ENCODE measurements around the gene TBL1X. TPM values are rescaled to one million over a fixed set of nuclear protein-coding genes. Genes with fewer than 3 reads are reported as not detected.
A peak's percentile ranks its signal among the peaks of the same experiment; 100 is the strongest.

Gene TBL1X
- total and polyA plus RNA-seq, 2 experiments from 2014 or later, result 21.8 to 29.9 TPM

DNA sequence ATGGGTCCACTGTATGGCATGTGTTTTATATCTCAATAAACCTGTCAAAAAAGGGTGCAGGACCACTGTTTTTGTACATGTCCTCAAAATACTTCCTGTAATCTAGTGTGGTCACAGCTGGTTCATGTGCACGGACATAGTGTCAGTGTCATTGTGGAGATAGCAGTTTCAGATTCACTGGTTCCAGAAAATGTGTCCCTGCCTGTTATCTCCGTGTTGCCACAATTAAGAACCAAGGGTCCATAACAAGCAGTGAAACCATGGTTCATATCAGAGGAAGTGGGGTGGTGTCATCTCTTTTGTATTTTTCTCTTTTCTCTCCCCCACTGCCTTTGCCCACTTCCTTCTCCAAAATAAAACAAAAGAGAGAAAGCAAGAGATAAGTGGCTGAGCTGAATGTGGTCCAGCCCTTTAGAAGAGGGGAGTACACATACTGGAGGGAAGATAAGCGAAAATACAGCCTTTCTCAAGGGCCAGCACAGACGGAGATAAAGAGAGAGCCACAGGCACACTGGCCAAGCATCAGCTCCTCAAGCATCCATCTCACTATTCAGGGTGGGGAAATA lies 51.2 kb downstream of the TBL1X start:
- DNase-seq (ENCODE audit: low read depth in 1 of 2, low spot score in 1 of 2), result peak in 1 of 2 donors; percentile 55
- H3K9me3 ChIP-seq (ENCODE audit: low read depth), result no peaks in the 10 kb centered on the region
- TF ChIP-seq, protein P1, sequence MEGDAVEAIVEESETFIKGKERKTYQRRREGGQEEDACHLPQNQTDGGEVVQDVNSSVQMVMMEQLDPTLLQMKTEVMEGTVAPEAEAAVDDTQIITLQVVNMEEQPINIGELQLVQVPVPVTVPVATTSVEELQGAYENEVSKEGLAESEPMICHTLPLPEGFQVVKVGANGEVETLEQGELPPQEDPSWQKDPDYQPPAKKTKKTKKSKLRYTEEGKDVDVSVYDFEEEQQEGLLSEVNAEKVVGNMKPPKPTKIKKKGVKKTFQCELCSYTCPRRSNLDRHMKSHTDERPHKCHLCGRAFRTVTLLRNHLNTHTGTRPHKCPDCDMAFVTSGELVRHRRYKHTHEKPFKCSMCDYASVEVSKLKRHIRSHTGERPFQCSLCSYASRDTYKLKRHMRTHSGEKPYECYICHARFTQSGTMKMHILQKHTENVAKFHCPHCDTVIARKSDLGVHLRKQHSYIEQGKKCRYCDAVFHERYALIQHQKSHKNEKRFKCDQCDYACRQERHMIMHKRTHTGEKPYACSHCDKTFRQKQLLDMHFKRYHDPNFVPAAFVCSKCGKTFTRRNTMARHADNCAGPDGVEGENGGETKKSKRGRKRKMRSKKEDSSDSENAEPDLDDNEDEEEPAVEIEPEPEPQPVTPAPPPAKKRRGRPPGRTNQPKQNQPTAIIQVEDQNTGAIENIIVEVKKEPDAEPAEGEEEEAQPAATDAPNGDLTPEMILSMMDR (IDR thresholded peaks at IDR 0.05; ENCODE audit: low read depth, low read length), result no peak
- H3K27ac ChIP-seq, result peak overlapping the region; percentile 65
- no peaks in the 10 kb centered on the region for H3K27me3 ChIP-seq
- H3K4me1 ChIP-seq (ENCODE audit: low read depth), result peaks cover 61% of the 10 kb centered on the region
- H3K4me3 ChIP-seq, result no peak overlapping the region
- H3K36me3 ChIP-seq, result no peaks in the 10 kb centered on the region

DNA sequence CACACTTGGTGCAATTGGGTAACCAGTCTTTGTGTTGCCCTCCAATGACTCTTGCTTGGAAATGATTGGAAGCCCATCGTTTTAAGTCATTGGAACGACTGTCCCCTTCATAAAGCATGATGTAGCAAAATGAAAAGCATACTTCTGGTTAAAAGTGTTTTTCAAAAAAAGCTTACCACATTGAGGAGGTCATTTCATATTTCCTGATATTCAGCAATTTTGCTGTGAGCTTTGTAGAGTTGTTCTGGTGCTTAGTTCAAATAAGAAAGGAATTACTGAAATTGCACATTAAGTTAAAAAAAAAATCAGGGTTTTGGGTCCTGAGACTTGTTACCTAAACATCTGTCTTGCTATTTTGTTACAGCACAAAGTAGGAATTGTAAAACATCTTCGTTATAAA lies 51.8 kb downstream of the TBL1X start:
- Histone ChIP-seq H3K27me3 (no peaks in the 10 kb centered on the region), H3K9me3 (ENCODE audit: low read depth) (no peaks in the 10 kb centered on the region), H3K36me3 (no peaks in the 10 kb centered on the region), H3K27ac (peak overlapping the region; percentile 65), H3K4me3 (no peak overlapping the region), H3K4me1 (ENCODE audit: low read depth) (peaks cover 65% of the 10 kb centered on the region)
- no peak for DNase-seq (ENCODE audit: low read depth in 1 of 2, low spot score in 1 of 2)
- TF ChIP-seq, protein P1 (IDR thresholded peaks at IDR 0.05; ENCODE audit: low read depth, low read length), result no peak

DNA sequence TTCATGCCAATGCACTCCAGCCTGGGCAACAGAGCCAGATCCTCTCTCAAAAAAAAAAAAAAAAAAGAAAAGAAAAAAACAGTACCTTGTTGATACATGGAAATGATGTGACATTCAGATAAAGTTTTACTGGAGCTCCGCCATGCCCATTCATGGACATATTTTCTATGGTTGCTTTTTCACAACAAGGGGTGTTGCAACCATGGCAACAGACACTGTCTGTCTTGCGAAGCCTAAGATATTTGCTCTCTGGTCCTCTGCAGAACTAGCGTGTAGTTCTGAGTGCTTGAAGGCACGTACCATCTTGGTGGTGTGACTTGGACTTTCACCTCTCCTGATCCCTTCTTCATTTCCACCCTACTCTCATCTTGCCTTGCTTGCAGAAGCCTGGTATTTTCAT lies 53.2 kb downstream of the TBL1X start:
- no peak overlapping the region for H3K4me3 ChIP-seq
- TF ChIP-seq, protein P1 (IDR thresholded peaks at IDR 0.05; ENCODE audit: low read depth, low read length), result no peak
- H3K27ac ChIP-seq, result peak overlapping the region; percentile 82
- no peak for DNase-seq (ENCODE audit: low read depth in 1 of 2, low spot score in 1 of 2)
- no peaks in the 10 kb centered on the region for H3K9me3 ChIP-seq (ENCODE audit: low read depth)
- H3K36me3 ChIP-seq, result no peaks in the 10 kb centered on the region
- no peaks in the 10 kb centered on the region for H3K27me3 ChIP-seq
- peaks cover 78% of the 10 kb centered on the region for H3K4me1 ChIP-seq (ENCODE audit: low read depth)

DNA sequence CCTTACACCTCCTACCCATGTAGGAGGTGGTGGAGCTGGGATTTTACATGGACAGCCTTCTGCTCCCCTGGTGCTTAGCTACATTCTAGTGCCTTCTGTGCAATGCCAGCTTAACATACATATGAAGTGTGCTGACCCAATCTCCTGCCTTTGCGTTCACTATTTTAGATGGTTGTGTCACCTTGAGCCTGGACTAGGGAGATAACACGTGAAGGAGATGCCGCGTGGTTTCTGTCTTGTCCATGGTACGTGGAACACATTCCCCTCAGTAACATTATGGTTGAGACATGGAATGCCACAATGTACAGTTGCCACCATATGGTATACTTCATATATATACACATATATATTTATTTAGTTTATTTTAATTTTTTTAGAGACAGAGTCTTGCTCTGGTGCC lies 54.0 kb downstream of the TBL1X start:
- no peaks in the 10 kb centered on the region for H3K9me3 ChIP-seq (ENCODE audit: low read depth)
- H3K4me1 ChIP-seq (ENCODE audit: low read depth), result peaks cover 83% of the 10 kb centered on the region
- TF ChIP-seq, protein P1 (IDR thresholded peaks at IDR 0.05; ENCODE audit: low read depth, low read length), result no peak
- H3K36me3 ChIP-seq, result no peaks in the 10 kb centered on the region
- H3K4me3 ChIP-seq, result no peak overlapping the region
- peak overlapping the region; percentile 82 for H3K27ac ChIP-seq
- no peaks in the 10 kb centered on the region for H3K27me3 ChIP-seq
- DNase-seq (ENCODE audit: low read depth in 1 of 2, low spot score in 1 of 2), result no peak

DNA sequence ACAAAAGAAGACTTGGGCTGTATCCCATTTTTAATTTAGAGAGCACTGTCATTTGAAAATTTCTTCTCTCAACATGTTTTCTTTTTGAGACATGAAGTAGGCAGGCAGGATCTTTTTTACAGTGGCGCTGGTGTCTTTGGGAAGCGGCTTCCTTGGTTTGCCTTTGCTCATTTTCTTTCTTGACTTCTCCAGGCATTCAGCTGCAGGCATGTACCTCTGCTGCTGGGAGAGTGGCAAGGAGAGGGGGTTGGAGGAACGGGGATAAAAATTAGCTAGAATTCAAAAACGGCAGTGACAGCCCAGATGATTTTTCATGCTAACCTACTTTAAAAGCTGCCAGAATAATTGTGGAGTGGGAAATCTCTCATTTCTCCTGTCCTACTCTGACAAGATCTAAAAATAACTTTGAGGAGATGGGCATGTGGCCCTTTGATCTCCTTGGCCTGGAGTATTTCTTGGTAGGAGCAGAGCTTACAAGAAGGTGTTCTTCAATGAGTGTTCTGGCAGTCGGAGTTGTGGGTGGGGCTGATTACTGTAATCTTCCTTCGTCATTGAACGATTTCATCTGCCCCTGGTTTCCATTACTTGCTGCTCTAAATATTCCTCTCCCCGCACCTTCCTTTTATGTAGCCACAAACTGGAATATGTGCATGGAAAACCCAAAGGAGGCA lies 54.8 kb downstream of the TBL1X start:
- Histone ChIP-seq H3K27ac (peak overlapping the region; percentile 82), H3K9me3 (ENCODE audit: low read depth) (no peaks in the 10 kb centered on the region), H3K4me1 (ENCODE audit: low read depth) (peaks cover 85% of the 10 kb centered on the region), H3K27me3 (no peaks in the 10 kb centered on the region), H3K36me3 (no peaks in the 10 kb centered on the region), H3K4me3 (no peak overlapping the region)
- peak in 1 of 2 donors; percentile 56 for DNase-seq (ENCODE audit: low read depth in 1 of 2, low spot score in 1 of 2)
- TF ChIP-seq, protein P1 (IDR thresholded peaks at IDR 0.05; ENCODE audit: low read depth, low read length), result no peak

Measured in cardiac muscle cell (in vitro differentiated cells and primary cell).